Activated gamma-delta T cell (primary cell): Measurements from ENCODE around the gene TAF4.
"Not testable (repeated sequence)": the region's sequence is repeated elsewhere in the genome, so short reads cannot be mapped to it uniquely, and the experiment has no call there.

Source experiments
- DNase-seq: peaks from one replicate; lab custom pipeline; 2025; lab: John Stamatoyannopoulos, UW

Gene TAF4

DNA sequence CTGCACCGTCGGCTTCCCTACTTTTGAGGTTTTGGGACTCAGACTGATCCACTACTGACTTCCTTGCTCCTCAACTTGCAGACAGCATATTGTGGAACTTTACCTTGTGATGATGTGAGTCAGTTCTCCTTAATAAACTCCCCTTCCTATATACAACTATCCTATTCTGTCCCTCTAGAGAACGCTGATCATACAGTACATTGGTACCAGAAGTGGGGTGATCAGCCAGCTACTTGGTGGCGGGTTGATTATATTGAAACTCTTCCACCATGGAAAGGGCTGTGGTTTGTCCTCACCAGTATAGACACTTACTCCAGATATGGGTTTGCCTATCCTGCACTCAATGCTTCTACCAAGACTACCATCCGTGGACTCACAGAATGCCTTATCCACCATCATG lies 7.6 kb upstream of the TAF4 start:
- DNase-seq = no peak

DNA sequence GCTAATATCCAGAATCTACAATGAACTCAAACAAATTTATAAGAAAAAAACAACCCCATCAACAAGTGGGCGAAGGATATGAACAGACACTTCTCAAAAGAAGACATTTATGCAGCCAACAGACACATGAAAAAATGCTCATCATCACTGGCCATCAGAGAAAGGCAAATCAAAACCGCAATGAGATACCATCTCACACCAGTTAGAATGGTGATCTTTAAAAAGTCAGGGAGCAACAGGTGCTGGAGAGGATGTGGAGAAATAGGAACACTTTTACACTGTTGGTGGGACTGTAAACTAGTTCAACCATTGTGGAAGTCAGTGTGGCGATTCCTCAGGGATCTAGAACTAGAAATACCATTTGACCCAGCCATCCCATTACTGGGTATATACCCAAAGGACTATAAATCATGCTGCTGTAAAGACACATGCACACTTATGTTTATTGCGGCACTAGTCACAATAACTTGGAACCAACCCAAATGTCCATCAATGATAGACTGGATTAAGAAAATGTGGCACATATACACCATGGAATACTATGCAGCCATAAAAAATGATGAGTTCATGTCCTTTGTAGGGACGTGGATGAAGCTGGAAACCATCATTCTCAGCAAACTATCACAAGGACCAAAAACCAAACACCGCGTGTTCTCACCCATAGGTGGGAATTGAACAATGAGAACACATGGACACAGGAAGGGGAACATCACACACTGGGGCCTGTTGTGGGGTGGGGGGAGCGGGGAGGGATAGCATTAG lies 6.2 kb upstream of the TAF4 start:
- not testable (repeated sequence) for DNase-seq

DNA sequence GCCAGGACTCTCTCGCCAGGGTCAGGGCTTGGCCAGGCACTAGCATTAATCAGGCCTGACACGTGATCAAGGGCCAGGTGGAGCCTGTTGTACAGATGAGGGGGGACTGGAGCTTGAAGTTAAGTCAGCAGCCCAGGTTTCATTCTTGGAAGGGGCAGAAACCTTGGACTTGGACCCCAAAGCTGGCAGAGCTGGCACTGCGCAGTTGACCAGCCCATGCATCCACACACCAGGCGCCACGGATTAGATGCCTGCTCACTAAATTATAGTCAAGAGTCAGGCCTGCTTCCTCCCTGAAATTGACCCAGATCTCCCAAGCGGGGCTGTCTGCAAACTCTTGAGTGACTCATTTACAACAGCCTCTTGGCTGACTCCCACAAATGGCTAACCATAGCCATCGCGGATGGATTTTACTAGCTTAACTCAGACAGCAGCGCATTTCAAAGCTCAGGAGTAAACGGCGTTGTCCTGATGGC lies 4.1 kb upstream of the TAF4 start:
- no peak for DNase-seq

DNA sequence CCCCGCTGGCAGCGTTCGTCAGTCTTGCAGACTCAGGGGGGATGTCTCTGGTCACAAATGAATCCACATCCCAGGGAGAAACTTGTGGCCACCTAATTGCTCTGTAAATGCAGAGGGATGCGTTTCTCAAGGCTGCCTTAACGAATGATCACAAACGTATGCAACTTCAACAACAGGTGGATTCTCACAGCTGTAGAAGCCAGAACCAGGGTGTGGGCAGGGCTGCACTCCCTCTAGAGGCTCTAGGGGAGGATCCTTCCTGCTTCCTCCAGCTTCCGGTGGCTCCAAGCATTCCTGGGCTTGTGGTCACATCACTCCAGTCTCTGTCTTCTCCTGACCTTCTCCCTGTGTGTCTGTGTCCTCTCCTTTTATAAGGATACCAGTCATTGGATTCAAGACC lies 3.3 kb upstream of the TAF4 start:
- DNase-seq = no peak

DNA sequence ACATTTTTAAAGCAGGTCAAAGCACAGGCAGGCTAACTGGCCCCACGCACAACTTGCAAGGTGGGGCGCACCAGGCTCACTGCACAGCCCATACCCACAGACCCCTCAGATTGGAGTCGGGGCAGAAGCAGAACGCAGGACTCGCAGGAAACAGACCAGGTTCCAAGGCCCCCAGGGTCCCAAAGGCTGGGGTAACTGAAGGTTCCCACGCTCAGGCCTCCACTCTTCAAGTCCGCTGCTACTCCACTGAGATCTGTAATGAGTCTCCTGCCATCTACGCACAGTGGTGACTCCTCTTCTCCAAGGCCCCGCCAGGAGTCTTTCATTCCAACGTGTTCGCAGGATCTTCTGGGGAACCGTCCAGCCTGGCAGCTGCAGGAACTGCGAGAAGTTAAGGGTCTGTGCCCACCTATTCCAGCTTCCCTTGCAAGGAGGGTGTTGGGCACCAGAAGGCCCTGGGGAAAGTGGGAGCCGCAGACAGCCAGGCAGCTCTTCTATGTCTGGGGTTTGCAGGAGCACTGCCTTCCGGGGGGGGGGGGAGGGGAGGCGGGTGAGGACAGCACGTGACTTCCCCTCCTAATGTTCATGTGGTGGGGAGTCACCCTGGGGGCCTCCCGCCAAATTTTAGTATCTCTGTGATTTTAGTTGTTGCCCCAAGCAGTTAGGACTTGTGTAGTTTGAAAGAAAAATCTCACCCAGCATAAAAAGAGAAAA lies 2.0 kb upstream of the TAF4 start:
- no peak for DNase-seq

DNA sequence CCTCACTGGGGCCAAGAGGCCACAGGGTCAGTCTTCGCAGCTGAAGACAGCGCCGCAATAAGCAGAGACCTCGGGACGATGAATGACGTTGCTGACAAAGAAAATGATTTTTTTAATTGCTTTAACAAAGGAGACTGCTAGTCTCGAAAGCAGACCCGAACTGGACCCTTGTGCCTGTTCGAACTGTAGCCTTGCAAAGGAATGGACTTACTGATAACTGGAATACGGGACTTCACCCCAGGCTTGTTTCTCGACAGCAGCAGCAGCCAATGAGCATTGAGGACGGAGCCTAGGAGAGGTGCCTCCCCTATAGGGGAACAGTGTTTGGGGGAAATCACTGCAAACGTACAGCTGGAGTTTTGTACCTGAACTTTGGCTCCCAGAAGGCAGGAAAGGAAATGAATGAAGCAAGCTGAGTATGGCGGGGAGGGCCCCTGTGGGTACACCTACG lies 1.3 kb upstream of the TAF4 start:
- no peak for DNase-seq

DNA sequence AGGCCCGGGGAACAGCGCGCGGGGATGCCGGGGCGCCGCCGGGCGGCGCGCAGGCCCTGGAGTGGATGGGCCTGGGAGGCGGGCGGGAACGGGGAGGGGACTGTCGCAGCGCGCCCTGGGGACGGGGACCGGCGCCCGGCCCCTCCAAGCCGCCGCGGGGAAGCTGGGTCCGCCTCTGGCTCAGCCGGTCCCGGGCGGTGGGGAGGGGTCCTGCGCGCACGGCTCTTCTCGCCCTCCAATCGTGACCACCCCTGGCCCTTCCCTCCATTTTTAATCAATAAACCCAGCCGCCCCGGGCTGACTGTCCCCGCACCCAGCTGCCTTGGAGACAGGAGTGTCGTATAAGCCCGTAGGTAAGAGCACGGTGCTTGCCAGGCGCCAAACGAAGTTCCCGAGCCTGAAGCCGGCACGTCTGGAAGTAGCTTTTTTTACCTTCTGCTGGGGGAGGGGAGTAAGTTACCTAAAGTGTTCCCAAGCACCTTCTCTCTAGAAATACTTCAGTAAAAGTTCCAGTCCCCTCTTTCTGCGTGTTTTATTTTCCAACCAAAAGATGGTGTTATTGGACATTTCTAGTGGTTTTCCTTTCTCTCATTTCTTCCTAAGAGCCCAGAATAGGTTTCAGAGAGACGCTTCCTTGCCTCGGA lies 780 bp upstream of the TAF4 start:
- no peak for DNase-seq

DNA sequence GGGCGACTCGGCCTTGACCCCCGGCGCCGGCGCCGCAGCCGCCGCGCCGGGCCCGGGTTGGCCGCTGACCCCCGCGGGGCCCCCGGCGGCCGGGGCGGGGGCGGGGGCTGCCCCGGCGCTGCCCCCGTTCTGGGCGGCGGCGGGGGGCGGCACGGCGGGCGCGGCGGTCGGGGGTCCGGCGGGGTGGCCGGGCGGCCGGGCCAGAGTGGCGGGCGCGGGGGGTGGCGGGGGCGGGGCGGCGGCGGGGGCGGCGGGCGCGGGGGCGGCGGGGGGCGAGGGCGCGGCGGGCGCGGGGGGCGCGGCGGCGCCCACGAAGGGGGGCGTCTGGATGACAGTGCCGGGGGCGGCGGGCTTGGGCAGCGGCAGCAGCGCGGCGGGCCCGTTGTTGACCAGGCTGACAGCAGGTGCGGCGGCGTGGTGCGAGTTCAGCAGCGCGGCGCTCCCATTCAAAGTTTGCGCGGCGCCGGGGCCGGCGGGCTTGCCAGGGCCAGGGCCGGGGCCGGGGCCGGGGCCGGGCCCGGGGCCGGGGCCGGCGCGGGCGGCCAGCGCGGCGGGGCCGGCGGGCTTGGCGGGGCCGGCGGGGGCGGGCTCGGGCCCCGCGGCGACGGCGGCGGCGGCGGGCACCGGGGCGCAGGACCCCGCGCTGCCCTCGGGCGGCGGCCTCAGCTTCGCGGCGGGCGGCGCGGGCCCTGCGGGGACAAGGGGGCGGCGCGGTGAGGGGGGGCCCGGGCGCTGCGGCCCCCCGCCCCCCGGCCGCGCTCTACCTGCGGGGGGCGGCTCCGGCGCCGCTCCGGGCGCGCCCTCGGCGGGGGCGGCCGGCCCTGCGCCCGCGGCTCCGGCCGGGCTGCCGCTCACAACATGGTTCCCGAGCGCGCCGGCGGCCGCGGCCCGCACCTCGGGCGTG lies 659 bp downstream of the TAF4 start:
- no peak for DNase-seq

DNA sequence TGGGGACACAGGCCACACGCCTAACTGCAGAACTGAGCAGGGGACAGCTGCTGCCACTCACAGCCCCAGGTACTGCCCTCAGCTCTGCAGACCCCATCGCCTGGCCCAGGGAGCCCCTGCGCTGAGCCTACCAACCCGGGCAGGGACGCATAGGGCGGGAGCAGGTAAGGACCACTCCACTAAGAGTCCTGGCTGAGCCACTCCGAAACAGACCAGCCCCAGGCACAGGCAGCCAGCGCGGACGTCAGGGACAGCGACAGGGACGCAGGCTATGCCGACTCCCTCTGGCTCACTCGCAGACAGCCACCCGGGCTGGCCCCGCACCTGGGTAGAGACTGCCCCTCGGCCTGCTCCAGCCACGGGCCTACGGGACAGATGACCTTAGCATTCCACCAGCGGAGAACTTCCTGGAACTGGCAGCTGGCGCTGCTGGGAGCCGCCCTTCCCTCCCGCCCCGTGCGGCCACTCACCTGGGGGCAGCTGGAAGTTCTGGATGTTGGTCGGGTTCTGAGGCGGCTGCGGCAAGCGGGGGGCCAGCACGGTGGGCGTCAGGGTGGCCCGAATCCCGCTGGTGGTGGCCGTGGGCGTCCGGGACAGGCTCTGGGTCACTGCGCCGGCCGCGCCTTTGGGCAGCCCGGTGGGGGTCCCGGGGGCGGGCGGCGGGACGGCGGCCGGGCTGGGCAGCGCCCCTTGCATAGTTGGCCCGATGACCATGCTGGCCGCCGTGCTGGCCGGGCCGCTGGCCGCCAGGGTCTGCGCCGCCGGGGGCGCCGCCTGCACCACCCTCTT lies 1.5 kb downstream of the TAF4 start:
- DNase-seq = no peak

DNA sequence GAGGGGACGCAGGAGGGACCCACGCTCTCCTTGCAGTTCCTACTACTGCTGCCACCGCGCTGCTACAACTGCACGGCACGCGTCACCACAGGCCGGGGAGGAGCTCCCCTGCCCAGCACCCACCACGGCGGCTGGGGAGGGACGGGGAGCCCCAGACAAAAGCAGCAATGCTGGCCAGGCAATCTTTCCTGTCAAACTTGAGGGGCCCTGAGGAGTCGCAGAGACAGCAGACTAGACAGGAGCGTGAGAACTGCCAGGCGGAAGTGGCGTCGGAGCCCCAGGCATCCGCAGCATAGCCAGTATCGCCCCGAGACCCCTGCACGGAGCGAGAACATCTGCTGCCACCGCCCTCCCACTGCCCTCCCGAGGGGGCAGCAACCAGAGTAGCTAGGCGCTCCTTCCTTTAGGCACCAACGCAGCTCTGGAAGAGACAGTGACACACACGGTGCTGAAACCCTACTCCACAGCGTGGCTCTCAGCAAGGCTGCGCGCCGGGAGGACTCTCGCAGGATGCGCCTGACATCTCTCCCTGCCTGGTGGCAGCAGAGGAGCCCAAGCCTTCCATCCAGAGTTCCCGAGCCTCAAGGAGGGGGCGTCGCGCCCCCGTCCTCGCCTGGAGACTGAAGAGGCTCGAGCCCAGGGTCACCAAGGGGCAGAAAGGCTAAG lies 2.2 kb downstream of the TAF4 start:
- no peak for DNase-seq

DNA sequence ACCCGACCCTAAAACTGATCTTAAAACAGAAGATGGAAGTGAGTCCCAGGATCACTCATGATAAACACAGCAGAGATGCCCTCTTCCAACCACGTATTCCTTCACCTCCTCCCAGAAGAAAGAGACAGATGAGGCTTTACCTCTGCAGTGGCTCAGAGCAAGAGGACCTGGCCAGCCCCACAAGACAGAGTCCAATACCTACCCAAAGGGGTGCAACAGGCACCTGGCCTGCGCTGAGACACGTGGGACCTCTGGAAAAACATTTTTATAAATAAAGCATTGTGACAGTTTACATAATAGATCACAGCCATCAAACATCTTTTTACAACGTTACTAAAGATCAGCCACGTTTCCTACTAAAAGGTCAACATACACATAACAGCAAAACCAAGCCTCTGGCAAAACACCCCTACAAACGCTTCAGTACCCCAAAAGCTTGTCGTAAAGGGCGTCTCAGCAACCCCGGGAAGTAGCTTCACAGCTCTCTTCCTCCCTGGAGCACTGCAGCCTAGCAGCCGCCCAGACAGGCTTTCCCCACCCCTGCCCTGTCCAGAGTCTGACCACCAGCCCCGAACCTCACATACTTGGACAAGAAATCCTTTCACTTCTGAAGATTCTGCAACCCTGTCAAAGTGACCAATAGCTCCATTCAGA lies 2.9 kb downstream of the TAF4 start:
- no peak for DNase-seq

DNA sequence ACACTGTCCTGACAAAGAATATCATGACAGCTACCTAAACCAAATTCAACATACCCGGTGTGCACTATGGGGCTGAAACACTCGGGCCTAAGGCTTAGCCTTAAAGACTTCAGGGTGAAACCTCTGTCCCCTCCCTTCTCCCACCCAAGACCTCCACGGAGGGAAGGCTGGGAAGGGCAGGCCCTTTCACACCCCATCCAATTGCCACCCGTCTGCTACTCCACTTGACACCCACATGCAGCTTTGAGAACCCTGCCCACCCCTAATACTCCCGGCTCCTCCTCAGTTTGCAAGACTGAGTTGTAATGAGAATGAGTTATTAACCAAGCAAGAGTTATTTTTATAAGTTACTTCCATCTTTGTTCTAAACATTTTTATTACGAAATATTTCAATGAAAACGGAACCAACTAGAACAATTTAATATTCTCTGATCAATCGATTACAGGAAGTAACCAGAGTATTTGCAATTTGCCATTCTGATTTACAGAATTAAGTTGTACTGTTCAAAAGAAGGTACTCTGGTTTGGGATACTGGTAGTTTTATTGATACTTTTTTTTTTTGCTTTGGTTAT lies 3.7 kb downstream of the TAF4 start:
- DNase-seq = no peak

DNA sequence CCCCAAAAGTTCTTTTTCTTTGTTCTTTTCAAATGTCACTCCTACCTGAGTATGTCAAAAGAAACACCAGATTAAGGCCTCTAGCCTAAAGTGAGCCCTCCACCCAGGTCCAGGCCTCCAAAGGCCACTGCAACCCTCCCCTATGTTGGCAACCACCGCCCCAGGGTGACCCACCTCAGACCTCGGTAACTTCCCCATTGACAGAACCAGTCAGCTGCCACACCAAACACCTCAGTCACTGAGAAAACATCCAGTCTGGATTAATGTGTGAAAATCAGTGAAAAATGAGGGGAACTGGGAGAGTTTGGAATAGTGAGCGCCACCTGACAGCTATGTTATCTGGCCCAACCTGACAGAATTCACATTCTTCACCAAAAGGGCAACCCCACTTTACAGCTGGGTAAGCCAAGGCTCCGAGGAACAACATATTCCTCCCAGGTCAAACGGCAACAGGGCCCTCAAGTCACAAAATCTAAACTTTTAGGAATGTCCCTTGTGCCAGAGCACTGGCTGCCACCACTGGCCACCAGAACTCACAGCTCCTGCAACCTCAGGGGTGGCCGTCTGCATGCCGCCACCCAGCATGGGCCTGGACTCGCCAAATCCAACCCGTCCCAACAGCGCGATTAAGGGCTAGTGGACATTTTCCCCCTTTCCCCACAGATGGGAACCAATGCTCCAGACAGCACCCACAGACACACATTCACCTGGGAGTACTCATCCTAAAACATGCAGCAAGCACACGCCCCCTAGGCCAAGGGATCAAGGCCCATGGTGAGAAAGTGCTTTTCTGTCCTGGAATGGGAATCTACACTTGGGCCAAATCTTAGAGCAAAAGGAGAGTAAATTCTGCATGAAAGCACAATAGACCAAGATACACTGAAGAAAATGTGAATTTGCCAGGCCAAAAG lies 4.8 kb downstream of the TAF4 start:
- no peak for DNase-seq

DNA sequence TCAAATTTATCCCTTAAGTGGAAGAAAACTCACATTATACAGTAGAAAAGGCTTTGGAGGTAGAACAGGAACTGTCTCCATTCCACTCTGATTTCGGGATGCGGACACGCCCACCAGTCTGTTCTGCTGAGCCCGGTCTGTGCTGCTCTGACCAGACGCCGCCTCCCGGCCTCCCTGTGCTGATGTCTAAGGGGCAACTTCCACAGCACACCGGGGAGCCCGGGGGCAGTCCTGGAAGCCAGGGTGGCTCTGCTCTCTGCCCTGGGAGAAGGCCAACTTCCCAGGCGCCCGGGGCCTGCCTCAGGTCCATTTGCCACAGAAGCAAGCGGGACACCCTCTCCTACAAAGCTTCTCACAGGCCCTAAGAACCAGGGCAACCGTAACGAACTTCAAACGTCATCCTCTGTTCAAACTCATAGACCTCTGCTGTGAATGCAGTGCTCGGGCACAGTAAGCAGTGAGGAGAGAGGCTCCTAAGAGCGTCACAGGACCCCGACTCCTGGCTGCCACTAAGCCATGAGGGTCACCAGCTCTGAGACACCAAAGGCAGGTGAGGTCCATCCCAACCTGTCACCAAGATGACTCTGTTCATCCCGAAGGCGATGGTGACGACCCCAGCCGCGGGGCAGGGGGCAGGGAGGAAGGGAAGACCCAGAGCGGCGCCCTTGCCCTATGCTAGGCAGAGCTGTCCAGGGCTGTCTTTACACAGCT lies 5.6 kb downstream of the TAF4 start:
- DNase-seq = no peak

DNA sequence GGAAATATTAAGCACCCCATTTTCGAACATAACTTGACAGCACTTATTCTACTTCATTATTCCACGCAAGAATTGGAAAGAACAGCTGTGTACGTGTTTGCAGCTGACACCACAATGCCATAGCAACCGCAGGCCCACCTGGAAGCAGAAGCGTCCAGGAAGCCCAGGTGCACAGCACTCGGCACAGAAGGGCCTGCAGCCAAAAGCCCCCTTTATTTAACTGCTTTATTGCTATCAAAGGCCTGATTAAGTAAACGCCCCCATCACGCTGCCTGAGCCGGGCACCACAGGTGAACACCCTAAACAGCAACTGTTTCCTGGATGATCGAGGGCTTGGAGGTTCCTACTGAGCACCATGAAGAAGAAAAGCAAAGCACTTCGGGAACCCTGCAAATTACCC lies 6.3 kb downstream of the TAF4 start:
- DNase-seq = no peak

DNA sequence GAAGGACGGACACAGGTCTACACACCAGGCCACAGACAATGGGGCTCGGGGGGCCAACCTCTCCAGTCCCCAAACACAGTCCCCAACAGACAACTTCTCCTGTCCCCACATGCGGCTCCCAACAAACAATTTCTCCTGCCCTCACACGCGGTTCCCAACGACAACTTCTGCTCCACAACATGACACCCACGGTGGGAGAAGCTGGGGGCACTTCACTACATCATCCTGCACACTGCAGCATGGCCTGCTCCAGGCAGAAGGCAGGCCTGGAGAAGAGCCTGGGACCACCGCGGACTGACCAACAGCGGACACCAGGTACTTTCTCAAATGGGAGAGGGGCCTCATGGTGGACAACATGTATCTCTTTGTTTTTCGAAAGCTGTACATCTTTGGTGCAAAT lies 6.7 kb downstream of the TAF4 start:
- DNase-seq = no peak

DNA sequence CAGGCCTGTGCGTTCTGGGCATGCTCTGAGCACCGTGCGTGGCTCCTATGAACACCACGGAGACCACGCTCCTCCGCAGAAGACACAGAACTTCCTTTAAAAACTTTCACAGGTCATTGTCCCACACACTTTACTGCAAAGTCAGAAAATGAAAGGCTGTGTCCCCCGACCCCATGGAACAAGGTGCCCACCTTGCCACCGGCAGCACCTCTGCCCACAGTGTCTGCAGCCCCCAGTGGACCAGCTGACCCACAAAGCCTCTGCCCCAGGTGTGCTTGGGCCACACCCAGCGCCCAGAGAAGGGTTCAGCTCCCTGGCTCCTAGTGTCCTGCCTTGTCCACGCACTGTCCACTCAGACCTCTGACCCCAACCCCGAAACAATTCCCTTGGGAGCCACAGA lies 8.7 kb downstream of the TAF4 start:
- DNase-seq = no peak

DNA sequence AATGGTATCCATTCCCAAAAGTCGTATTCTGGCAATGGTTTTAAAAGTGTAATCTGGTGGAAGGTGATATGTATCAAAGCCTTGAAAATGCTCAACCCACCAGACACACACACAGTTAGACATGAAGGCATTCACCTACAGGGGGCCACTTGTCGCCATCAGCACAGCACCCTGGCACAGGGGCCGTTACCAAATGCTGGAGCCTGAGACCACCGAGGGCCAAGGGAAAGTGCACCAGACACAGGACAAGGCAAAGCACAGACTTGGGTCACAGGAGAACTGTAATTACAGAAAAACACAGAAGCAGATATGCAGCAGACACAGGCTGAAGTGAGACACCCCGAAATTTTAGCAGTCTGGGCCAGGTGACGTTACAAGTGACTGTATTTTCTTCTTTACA lies 9.3 kb downstream of the TAF4 start:
- DNase-seq = no peak
